GM15510 (cell line): ENCODE measurements around the gene ODAD3.

ENCODE experiments used
- POLR2A ChIP-seq: IDR thresholded peaks from 3 replicates; pipeline ENCODE4 v1.6.1; 2011; ENCODE audit warnings: borderline replicate concordance; ENCODE audit not compliant: insufficient read length; ENCODE audit errors: extremely low read depth

The ODAD3 gene

DNA sequence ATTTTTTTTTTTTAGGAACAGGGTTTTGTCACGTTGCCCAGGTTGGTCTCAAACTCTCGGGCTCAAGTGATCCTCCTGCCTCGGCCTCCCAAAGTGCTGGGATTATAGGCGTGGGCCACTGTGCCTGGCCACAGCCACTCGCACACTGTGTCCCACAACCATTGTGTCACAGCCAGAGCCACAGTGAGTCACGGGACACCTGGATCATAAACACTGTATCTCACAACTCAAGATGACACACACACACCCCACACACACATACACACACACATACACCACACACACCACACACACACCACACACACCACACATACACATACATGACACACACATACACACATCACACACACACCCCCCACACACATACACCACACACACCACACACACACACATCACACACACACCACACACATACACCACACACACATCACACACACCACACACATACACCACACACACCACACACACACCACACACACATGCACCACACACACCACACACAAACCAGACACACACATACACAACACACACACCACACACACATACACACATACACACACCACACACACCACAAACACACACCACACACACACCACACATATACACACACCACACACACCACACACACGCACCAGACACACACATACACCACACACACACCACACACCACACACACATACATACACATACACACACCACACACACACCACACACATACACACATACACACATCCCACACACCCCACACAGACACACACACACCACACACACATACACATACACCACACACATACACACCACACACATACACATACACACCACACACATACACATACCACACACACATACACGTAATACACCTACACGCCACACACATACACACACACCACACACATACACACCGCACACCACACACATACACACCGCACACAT lies 29.7 kb upstream of the ODAD3 start:
- TF ChIP-seq POLR2A: no peak

GRCh38 chr19:11463391-11463790 lies 28.5 kb upstream of the ODAD3 start:
- TF ChIP-seq POLR2A: no peak

DNA sequence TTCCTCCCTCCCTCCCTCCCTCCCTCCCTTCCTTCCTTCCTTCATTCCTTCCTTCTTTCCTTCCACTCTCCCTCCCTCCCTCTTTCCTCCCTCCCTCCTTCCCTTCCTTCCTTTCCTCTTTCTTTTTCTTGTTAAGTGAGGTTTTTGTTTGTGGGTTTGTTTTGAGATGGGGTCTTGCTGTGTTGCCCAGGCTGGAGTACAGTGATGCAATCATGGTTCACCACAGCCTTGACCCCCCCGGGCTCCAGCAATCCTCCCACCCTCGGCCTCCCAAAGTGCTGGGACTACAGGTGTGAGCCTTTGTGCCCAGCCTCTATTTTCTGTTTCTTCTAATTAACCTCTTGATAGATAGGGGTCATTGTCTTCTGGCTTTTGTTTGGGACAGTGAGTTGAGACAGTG lies 26.5 kb upstream of the ODAD3 start:
- TF ChIP-seq POLR2A: no peak

DNA sequence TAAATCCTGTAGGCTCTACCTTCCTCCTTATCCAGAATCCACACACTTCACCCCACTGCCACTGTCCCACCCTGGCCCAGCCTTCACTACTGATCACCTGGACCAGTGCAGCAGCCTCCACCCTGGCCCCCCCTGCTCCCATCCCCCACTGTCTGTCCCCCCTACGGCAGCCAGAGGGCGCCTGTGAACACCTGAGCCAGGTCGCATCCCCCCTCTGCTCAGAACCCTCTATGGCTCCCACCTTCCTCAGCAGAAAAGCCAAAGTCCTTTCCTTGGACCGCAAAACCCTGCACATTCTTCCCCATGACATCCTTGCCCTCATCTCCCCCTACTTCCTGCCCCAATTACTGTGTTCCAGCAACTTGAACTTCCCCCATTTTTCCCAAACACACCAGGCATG lies 25.3 kb upstream of the ODAD3 start:
- no peak for TF ChIP-seq POLR2A

- no peak for TF ChIP-seq POLR2A
Measured at GRCh38 chr19:11458236-11458900, 23.4 kb upstream of the ODAD3 start.

- no peak for TF ChIP-seq POLR2A
Measured at GRCh38 chr19:11457831-11458230, 22.9 kb upstream of the ODAD3 start.

- no peak for TF ChIP-seq POLR2A
Measured at GRCh38 chr19:11457115-11457514, 22.2 kb upstream of the ODAD3 start.

DNA sequence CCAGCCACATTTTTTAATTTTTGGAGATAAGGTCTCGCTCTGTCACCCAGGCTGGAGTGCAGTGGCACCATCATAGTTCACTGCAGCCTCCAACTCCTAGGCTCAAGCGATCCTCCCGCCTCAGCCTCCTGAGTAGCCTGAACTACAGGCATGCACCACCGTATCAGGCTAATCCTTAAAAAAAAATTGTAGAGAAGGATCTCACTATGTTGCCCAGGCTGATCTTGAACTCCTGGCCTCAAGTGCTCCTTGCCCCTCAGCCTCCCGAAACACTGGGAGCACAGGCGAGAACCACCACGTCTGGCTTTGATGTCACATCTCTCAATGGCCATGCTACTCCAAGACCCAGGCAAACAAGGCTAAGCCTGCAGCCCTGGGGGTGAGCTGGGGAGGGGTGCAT lies 21.7 kb upstream of the ODAD3 start:
- no peak for TF ChIP-seq POLR2A

- no peak for TF ChIP-seq POLR2A
Measured at GRCh38 chr19:11453468-11454341, 18.8 kb upstream of the ODAD3 start.

- no peak for TF ChIP-seq POLR2A
Measured at GRCh38 chr19:11452620-11453310, 17.8 kb upstream of the ODAD3 start.

DNA sequence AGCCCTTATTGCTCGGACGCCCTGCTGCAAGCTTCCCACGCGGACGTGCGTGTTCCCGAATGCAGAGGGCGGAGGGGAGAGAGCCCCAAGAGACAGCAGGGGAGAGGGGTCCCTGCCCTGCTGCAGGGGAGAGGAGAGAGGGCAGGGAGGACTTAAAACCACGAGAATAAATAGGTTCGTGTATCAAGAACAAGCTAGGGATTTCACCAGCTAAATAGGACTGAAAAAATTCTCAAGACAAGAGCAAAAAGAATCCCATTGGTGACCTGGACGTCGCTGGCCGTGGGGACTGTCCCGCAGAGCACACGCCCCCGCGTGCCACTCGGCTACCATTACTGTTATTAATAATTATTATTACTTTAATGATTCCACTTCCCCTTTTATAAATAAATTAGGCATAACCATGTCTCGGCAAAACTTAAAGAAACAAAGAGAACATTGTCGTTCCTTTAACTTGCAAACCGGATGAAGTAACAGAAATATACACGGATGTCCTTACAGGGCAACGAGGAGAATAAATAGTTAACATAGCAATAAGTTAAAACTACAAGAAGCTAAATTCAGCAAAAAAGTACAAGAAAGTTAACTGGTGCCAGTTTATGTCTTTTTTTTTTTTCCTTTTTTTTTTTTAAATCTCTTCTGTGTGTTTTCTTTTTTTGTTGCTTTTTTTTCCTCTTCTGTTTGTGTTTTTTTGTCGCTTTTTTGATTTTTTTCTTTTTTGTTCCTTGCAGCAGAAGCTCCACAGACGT lies 17.1 kb upstream of the ODAD3 start:
- no peak for TF ChIP-seq POLR2A

- TF ChIP-seq POLR2A: no peak
Measured at GRCh38 chr19:11451327-11451870, 16.5 kb upstream of the ODAD3 start.

DNA sequence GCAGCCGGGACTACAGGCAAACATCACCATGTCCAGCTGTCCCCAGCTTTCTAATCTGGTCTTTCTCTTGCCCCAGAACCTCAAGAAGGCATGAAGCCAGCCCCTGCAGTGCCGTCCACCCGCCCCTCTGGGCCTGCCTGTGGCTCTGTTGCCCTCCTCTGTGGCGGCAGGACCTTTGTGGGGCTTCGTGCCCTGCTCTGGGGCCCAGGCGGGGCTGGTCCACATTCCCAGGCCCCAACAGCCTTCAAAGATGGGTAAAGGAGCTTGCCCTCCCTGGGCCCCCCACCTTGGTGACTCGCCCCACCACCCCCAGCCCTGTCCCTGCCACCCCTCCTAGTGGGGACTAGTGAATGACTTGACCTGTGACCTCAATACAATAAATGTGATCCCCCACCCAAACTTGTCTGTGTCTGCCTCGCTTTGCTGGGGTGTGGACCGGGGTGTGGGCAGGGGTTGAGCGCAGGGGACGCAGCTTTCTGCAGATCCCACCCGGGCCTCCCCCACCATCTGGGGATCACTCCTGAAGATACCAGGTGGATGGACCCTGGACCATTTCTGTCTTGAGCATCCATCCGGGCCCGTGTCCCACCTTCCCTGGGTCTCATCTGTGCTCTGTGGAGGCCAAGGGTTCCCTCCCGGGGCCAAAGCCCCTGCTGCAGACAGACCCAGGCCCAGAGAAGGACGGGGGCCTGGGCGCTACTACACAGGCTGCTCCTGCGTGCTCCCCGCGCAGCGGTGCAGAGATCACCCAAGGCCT lies 15.8 kb upstream of the ODAD3 start:
- TF ChIP-seq POLR2A: no peak

DNA sequence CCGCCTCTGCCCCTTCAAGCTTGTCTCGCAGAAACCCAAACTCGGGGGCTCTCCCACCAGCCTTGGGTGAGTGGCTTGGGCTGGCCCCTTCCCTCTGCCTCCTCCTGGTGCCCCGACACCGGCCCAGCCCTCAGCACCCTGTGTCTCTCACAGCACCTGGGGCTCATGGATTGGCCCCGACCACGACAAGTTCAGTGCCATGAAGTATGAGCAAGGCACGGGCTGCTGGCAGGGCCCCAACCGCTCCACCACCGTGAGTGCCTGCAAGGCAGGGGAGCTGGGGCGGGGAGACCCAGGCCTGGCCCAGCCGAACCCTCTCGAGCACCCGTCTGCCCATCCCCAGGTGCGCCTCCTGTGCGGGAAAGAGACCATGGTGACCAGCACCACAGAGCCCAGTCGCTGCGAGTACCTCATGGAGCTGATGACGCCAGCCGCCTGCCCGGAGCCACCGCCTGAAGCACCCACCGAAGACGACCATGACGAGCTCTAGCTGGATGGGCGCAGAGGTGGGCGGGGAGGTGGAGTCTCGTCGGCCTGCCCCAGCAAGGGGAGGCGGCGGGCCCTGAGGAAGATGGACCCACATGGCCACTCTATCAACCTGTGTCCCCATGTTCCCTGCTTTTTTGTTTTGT lies 14.1 kb upstream of the ODAD3 start:
- no peak for TF ChIP-seq POLR2A
